Measurements from ENCODE around the gene SLC35G3. TPM values are rescaled to one million over a fixed set of nuclear protein-coding genes. Genes with fewer than 3 reads are reported as not detected.
"Not testable (repeated sequence)": the region's sequence is repeated elsewhere in the genome, so short reads cannot be mapped to it uniquely, and the experiment has no call there.

The SLC35G3 gene
- total RNA-seq, 2 donors from 2014 or later, result not detected

DNA sequence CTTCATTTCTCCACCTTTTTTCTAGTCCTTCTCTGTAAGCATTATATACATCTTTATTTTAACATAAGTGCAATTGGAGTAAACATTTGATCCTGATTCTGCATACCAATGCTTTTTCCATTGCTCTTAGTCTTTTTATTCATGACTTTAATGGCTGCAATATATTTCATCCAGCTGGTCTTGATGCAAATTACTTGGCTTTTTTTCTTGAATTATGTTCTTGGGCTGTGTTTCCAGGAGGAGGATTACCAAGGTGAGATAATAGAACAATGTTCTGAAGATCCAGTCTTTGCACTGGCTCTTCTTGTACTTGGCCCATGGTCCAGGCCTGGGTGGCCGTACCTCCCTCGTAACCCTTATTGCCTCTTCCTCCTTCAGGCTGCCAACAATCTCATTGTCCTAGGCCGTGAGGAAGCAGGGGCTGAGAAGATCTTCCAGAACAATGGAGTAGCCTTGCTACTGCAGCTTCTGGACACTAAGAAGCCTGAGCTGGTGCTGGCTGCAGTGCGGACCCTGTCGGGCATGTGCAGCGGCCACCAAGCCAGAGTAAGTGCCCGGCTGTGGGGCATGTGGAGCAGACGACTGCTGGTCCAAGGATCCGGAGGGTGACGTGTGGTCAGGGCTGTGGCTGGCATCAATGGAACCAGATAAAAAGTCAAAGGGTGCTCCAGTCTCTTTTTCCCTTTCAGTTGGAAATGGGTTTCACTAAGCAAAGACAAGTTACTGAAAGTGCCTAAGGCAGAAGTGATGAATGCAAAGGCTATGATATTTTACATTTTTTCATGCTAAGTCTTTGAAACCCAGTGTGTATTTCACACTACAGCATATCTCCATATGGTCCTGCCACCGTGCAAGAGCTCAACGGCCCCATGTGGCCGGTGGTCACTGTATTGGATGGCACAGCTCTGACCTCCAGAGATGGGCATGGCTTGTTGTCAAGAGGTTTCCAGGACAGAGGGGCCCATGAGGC, 39.7 kb downstream of the SLC35G3 start:
- no peak overlapping the region for H3K4me3 Mint-ChIP-seq
- H3K27ac Mint-ChIP-seq, result no peak overlapping the region
- H3K9me3 Mint-ChIP-seq, result no peaks in the 10 kb centered on the region
- no peaks in the 10 kb centered on the region for H3K36me3 Mint-ChIP-seq (ENCODE audit: insufficient read depth in 2 of 2)
- no peak for ATAC-seq (replicated peaks in 1 of 2)
- H3K27me3 Mint-ChIP-seq (ENCODE audit: low read depth), result no peaks in the 10 kb centered on the region
- peaks cover 7% of the 10 kb centered on the region for H3K4me1 Mint-ChIP-seq (ENCODE audit: low read depth)
- DNase-seq, result no peak

DNA sequence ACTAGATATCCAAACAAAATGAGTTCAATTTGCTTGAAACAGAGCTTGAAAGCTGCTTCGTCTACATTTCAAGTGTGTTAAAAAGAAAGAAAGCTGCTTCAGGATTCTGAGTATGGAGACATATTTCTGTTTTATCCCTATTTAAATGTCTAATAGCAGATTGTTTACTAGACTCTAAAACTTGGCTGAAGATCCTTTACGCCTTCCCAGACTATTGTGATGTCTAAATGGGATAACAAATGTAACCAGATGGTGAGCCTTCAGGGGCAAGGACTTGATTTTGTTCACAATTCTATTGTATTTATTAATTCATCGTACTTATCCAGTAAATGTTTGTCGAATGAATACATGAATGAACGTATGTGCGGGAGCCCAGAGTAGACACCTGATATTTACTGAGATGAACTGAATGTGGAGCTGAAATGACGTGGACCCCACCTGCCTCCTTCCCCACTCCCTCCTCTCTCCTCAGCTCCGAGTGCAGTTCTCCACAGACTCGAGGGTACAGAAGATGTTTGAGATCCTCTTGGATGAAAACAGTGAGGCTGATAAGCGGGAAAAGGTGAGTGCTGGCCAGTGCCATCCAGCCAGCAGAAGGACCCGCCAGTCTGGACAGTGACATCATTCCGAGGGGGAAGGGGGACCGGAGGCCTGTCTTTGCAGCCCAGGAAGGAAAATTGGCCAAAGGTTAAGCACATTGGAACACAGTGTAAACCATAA, 41.6 kb downstream of the SLC35G3 start:
- Mint-ChIP-seq H3K9me3 (no peaks in the 10 kb centered on the region), H3K27ac (no peak overlapping the region), H3K4me1 (ENCODE audit: low read depth) (peaks cover 5% of the 10 kb centered on the region), H3K4me3 (no peak overlapping the region), H3K36me3 (ENCODE audit: insufficient read depth in 2 of 2) (no peaks in the 10 kb centered on the region), H3K27me3 (ENCODE audit: low read depth) (no peaks in the 10 kb centered on the region)
- ATAC-seq (replicated peaks in 1 of 2), result no peak
- DNase-seq, result no peak

DNA sequence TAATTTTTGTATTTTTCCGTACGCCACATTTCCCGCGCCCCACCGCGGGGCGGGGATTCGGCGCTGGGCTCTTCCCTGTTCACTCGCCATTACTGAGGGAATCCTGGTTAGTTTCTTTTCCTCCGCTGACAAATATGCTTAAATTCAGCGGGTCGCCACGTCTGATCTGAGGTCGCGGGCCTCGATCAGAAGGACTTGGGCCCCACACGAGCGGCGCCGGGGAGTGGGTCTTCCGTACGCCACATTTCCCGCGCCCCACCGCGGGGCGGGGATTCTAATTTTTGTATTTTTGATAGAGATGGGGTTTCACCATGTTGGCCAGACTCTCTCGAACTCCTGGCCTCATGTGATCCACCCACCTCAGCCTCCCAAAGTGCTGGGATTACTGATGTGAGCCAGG, 43.1 kb downstream of the SLC35G3 start:
- not testable (repeated sequence) for DNase-seq; H3K36me3 Mint-ChIP-seq (ENCODE audit: insufficient read depth in 2 of 2); H3K4me3 Mint-ChIP-seq; H3K4me1 Mint-ChIP-seq (ENCODE audit: low read depth); H3K9me3 Mint-ChIP-seq; ATAC-seq (replicated peaks in 1 of 2); H3K27ac Mint-ChIP-seq; H3K27me3 Mint-ChIP-seq (ENCODE audit: low read depth)

DNA sequence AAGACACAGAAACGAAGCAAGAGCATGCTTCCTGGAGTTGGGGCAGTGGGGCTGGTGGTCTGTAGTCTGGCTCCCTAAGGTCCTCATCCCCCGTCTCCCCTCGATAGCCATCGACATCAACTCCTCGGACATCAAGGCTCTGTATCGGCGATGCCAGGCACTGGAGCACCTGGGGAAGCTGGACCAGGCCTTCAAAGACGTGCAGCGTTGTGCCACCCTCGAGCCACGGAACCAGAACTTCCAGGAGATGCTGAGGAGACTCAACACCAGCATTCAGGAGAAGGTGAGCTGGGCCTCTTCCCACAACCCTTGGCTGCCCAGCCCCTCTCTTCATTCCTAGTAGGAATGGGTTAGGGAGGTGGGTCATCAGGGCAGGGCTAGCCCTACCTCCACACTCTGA, 44.3 kb downstream of the SLC35G3 start:
- H3K4me3 Mint-ChIP-seq, result no peak overlapping the region
- H3K9me3 Mint-ChIP-seq, result no peaks in the 10 kb centered on the region
- no peaks in the 10 kb centered on the region for H3K27me3 Mint-ChIP-seq (ENCODE audit: low read depth)
- H3K4me1 Mint-ChIP-seq (ENCODE audit: low read depth), result no peaks in the 10 kb centered on the region
- H3K36me3 Mint-ChIP-seq (ENCODE audit: insufficient read depth in 2 of 2), result no peaks in the 10 kb centered on the region
- DNase-seq, result no peak
- no peak overlapping the region for H3K27ac Mint-ChIP-seq
- ATAC-seq (replicated peaks in 1 of 2), result no peak

DNA sequence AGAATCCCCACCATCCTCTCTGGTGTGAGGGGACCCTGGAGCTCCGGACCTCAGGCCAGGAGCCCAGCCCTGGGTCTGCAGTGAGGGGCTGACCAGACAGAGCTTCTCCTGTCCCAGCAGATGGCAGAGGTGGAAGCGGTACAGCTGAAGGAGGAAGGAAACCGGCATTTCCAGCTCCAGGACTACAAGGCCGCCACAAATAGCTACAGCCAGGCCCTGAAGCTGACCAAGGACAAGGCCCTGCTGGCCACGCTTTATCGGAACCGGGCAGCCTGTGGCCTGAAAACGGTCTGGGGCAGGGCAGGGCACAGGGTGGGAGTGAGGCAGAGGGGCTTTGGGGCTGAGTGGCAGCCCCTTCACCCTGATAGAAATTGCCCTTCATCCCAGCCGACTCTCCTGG, 46.0 kb downstream of the SLC35G3 start:
- DNase-seq, result no peak
- Mint-ChIP-seq H3K27ac (no peak overlapping the region), H3K4me1 (ENCODE audit: low read depth) (no peaks in the 10 kb centered on the region), H3K4me3 (no peak overlapping the region), H3K36me3 (ENCODE audit: insufficient read depth in 2 of 2) (no peaks in the 10 kb centered on the region), H3K27me3 (ENCODE audit: low read depth) (no peaks in the 10 kb centered on the region), H3K9me3 (no peaks in the 10 kb centered on the region)
- no peak for ATAC-seq (replicated peaks in 1 of 2)

DNA sequence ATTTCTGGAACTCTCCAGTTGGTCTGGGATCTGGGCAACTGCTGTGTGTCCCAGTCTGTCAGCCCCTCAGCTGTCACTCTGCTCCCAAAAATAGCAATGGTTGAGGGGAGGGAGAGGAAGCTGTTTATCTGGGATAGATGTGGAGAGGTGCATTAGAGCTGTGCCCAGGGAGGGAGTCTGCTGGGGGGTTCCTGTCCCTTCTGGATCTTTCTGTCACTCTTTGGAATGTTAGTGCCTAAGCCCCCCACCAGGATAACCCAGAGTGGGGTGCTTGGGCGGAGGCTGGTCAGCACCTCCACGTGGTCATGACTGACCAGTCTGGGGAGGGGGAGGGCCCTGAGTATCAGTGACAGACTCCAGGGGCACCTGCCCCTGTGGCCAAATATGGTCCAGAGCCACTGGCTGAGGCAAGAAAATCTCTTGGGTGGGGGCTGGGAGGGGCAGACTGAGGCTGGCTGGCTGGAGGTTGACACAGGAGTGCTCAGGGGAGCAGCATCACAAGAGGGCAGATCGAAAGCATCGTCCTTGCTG, 46.8 kb downstream of the SLC35G3 start, which contains the start of gene UNC45B:
Gene UNC45B, plus strand, starts transcription at position 443 of the 531 bp plus-strand sequence. CDS start 447 bp downstream, outside the sequence.
- H3K27ac Mint-ChIP-seq, result no peak within 1 kb of the TSS

DNA sequence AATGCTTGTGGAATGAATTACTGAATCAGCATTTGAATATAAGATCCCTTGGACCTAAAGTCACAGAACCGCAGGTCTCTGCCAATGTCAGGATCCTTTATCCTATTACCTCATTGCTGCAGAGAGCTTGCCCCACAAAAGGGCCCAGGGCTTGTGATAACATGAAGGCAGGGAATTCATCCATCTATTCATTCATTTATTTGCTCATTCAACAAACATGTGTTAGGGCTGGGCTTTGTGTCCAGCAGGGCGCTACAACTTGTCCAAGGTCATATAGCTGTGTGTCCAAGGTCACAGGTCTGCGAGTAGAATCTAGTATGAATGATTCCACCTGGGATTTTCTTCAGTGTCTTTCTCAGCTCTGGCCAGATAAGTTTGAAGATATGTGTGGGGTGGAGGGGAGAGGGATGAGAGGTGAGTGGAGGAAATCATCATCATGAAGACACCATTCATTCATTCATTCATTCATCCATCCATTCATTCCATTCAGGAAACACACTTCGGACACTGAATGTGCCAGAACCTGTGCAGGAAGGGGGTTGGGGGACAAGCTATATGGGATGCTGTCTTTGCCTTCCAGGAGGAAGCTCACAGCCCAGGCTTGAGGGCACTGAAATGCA, 47.9 kb downstream of the SLC35G3 start:
- Mint-ChIP-seq H3K36me3 (ENCODE audit: insufficient read depth in 2 of 2) (no peaks in the 10 kb centered on the region), H3K4me1 (ENCODE audit: low read depth) (peaks cover 4% of the 10 kb centered on the region), H3K4me3 (no peak overlapping the region), H3K27me3 (ENCODE audit: low read depth) (no peaks in the 10 kb centered on the region), H3K27ac (no peak overlapping the region), H3K9me3 (no peaks in the 10 kb centered on the region)
- ATAC-seq (replicated peaks in 1 of 2) (no peak), DNase-seq (no peak)

More for the DNA sequence above, 46.8 kb downstream of the SLC35G3 start, which contains the start of gene UNC45B:
- Mint-ChIP-seq H3K27me3 (ENCODE audit: low read depth) (no peaks in the 10 kb centered on the region), H3K4me3 (no peak within 1 kb of the TSS), H3K4me1 (ENCODE audit: low read depth) (peaks cover 2% of the 10 kb centered on the region), H3K9me3 (no peaks in the 10 kb centered on the region), H3K36me3 (ENCODE audit: insufficient read depth in 2 of 2) (no peaks in the 10 kb centered on the region)
- ATAC-seq (replicated peaks in 1 of 2) (no peak), DNase-seq (no peak)

DNA sequence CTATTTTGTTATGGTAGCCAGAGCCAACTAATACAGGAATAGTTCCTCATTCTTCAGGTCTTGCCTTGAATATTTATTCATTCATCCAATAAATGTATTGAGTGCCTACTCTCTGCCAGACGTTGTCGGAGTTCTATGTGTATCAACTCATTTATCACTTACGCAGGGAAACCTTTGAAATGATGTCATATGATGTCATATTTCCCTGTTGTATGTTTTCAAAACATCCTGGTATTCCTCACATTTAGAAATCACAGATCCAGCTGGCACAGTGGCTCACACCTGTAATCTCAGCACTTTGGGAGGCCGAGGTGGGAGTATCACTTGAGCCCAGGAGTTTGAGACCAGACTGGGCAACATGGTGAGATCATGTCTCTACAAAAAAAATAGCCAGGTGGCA, 49.4 kb downstream of the SLC35G3 start:
- Mint-ChIP-seq H3K27ac (no peak overlapping the region), H3K4me1 (ENCODE audit: low read depth) (peaks cover 11% of the 10 kb centered on the region), H3K36me3 (ENCODE audit: insufficient read depth in 2 of 2) (no peaks in the 10 kb centered on the region), H3K27me3 (ENCODE audit: low read depth) (no peaks in the 10 kb centered on the region), H3K4me3 (no peak overlapping the region), H3K9me3 (no peaks in the 10 kb centered on the region)
- DNase-seq, result no peak
- ATAC-seq (replicated peaks in 1 of 2), result no peak

Other genes starting within 250 kb of the SLC35G3 start
- 1 to 10 TPM; 2.8 to 3.4 TPM for gene CCT6B, start 232.9 kb downstream of the SLC35G3 start, total RNA-seq
- gene ZNF830, start 232.9 kb downstream of the SLC35G3 start, total RNA-seq, result 10 to 100 TPM; 27.7 to 28.0 TPM
- 10 to 100 TPM; 39.1 to 44.0 TPM for gene LIG3, start 213.9 kb downstream of the SLC35G3 start, total RNA-seq
- 10 to 100 TPM; 47.7 to 50.0 TPM for gene RFFL, start 130.7 kb downstream of the SLC35G3 start, total RNA-seq
- 10 to 100 TPM; 35.3 to 44.5 TPM for gene RAD51D, start 74.5 kb downstream of the SLC35G3 start, total RNA-seq
- gene FNDC8, start 72.8 kb downstream of the SLC35G3 start, total RNA-seq, result not detected
- gene NLE1, start 52.1 kb downstream of the SLC35G3 start, total RNA-seq, result 10 to 100 TPM; 24.3 to 31.4 TPM
- under 1 TPM; 0.05 to 0.07 TPM for gene UNC45B, start 46.6 kb downstream of the SLC35G3 start, total RNA-seq
- 10 to 100 TPM; 53.8 to 70.3 TPM for gene SLFN5, start 48.7 kb upstream of the SLC35G3 start, total RNA-seq
- 10 to 100 TPM; 37.1 to 64.7 TPM for gene SLFN11, start 179.2 kb upstream of the SLC35G3 start, total RNA-seq
- 1 to 10 TPM; 9.1 to 9.8 TPM for gene SLFN12, start 238.1 kb upstream of the SLC35G3 start, total RNA-seq

Data from activated T-cell treated with anti-CD3 and anti-CD28 coated beads, Interleukin-2, amount 50 U/mL, for 72 hours (primary cell).